ENCODE measurements around the gene TRIO.

TRIO gene

GRCh38 chr5:14264605-14265316, 121.6 kb downstream of the TRIO start:
- Mint-ChIP-seq H3K36me3 (no peaks in the 10 kb centered on the region), H3K27me3 (no peaks in the 10 kb centered on the region), H3K4me1 (peaks cover 39 to 71% of the 10 kb centered on the region in 2 donors), H3K27ac (peak overlapping the region; percentile 85), H3K9me3 (no peaks in the 10 kb centered on the region), H3K4me3 (peak overlapping the region; percentile 80 to 85)
- DNase-seq (peak; percentile 80), ATAC-seq (replicated peaks) (peak; percentile 99)

- no peaks in the 10 kb centered on the region for H3K36me3 Mint-ChIP-seq
- no peak overlapping the region for H3K4me3 Mint-ChIP-seq
Measured at GRCh38 chr5:14265570-14265969, 122.4 kb downstream of the TRIO start.

GRCh38 chr5:14266171-14266570, 123.0 kb downstream of the TRIO start:
- no peak for ATAC-seq (replicated peaks)
- DNase-seq = no peak
- H3K27me3 Mint-ChIP-seq = no peaks in the 10 kb centered on the region
- H3K27ac Mint-ChIP-seq = no peak overlapping the region
- H3K4me3 Mint-ChIP-seq = no peak overlapping the region
- H3K36me3 Mint-ChIP-seq = peaks cover 0 to 1% of the 10 kb centered on the region in 2 donors
- no peaks in the 10 kb centered on the region for H3K9me3 Mint-ChIP-seq
- peaks cover 42 to 72% of the 10 kb centered on the region in 2 donors for H3K4me1 Mint-ChIP-seq

More at GRCh38 chr5:14265570-14265969, 122.4 kb downstream of the TRIO start:
- no peak overlapping the region for H3K27ac Mint-ChIP-seq
- DNase-seq = no peak
- no peaks in the 10 kb centered on the region for H3K27me3 Mint-ChIP-seq
- no peak for ATAC-seq (replicated peaks)
- no peaks in the 10 kb centered on the region for H3K9me3 Mint-ChIP-seq
- peaks cover 43 to 78% of the 10 kb centered on the region in 2 donors for H3K4me1 Mint-ChIP-seq

- no peak overlapping the region for H3K27ac Mint-ChIP-seq
- DNase-seq (no peak), ATAC-seq (replicated peaks) (no peak)
- H3K9me3 Mint-ChIP-seq = no peaks in the 10 kb centered on the region
- peaks cover under 1 to 5% of the 10 kb centered on the region in 2 donors for H3K36me3 Mint-ChIP-seq
- H3K27me3 Mint-ChIP-seq = no peaks in the 10 kb centered on the region
- H3K4me1 Mint-ChIP-seq = peaks cover 39 to 70% of the 10 kb centered on the region in 2 donors
- no peak overlapping the region for H3K4me3 Mint-ChIP-seq
Measured at GRCh38 chr5:14266686-14267085, 123.5 kb downstream of the TRIO start.

- no peaks in the 10 kb centered on the region for H3K9me3 Mint-ChIP-seq
- H3K27me3 Mint-ChIP-seq = no peaks in the 10 kb centered on the region
- DNase-seq (no peak), ATAC-seq (replicated peaks) (no peak)
- H3K4me3 Mint-ChIP-seq = no peak overlapping the region
- H3K27ac Mint-ChIP-seq = peak overlapping the region; percentile 37
- peaks cover 2 to 8% of the 10 kb centered on the region in 2 donors for H3K36me3 Mint-ChIP-seq
- peaks cover 36 to 68% of the 10 kb centered on the region in 2 donors for H3K4me1 Mint-ChIP-seq
Measured at GRCh38 chr5:14267166-14267838, 124.2 kb downstream of the TRIO start.

- H3K4me3 Mint-ChIP-seq = no peak overlapping the region
- peaks cover 31 to 59% of the 10 kb centered on the region in 2 donors for H3K4me1 Mint-ChIP-seq
- DNase-seq (no peak), ATAC-seq (replicated peaks) (no peak)
- peak overlapping the region; percentile 53 for H3K27ac Mint-ChIP-seq
- H3K9me3 Mint-ChIP-seq = no peaks in the 10 kb centered on the region
- peaks cover 2 to 8% of the 10 kb centered on the region in 2 donors for H3K36me3 Mint-ChIP-seq
- no peaks in the 10 kb centered on the region for H3K27me3 Mint-ChIP-seq
Measured at GRCh38 chr5:14267991-14268708, 125.0 kb downstream of the TRIO start.

- H3K36me3 Mint-ChIP-seq = peaks cover 6 to 13% of the 10 kb centered on the region in 2 donors
- no peaks in the 10 kb centered on the region for H3K27me3 Mint-ChIP-seq
- no peak overlapping the region for H3K4me3 Mint-ChIP-seq
- no peaks in the 10 kb centered on the region for H3K9me3 Mint-ChIP-seq
- H3K27ac Mint-ChIP-seq = peak overlapping the region; percentile 53
- ATAC-seq (replicated peaks) = no peak
- peaks cover 27 to 53% of the 10 kb centered on the region in 2 donors for H3K4me1 Mint-ChIP-seq
- DNase-seq = no peak
Measured at GRCh38 chr5:14268738-14269137, 125.6 kb downstream of the TRIO start.

GRCh38 chr5:14269395-14269794, 126.3 kb downstream of the TRIO start:
- Mint-ChIP-seq H3K27ac (peak overlapping the region; percentile 53), H3K9me3 (no peaks in the 10 kb centered on the region), H3K4me3 (no peak overlapping the region), H3K4me1 (peaks cover 31 to 56% of the 10 kb centered on the region in 2 donors), H3K36me3 (peaks cover 6 to 17% of the 10 kb centered on the region in 2 donors), H3K27me3 (no peaks in the 10 kb centered on the region)
- DNase-seq (no peak), ATAC-seq (replicated peaks) (no peak)

GRCh38 chr5:14270209-14270702, 127.1 kb downstream of the TRIO start:
- Mint-ChIP-seq H3K27ac (no peak overlapping the region), H3K9me3 (no peaks in the 10 kb centered on the region), H3K4me1 (peaks cover 28 to 51% of the 10 kb centered on the region in 2 donors), H3K4me3 (no peak overlapping the region), H3K27me3 (no peaks in the 10 kb centered on the region), H3K36me3 (peaks cover 6 to 17% of the 10 kb centered on the region in 2 donors)
- peak; percentile 66 to 70 for ATAC-seq (replicated peaks)
- DNase-seq = no peak

GRCh38 chr5:14272548-14273205, 129.5 kb downstream of the TRIO start:
- Mint-ChIP-seq H3K4me1 (peaks cover 30 to 57% of the 10 kb centered on the region in 2 donors), H3K4me3 (no peak overlapping the region), H3K27me3 (no peaks in the 10 kb centered on the region), H3K27ac (no peak overlapping the region), H3K9me3 (no peaks in the 10 kb centered on the region), H3K36me3 (peaks cover 14 to 23% of the 10 kb centered on the region in 2 donors)
- ATAC-seq (replicated peaks) = no peak
- no peak for DNase-seq

- peaks cover 29 to 56% of the 10 kb centered on the region in 2 donors for H3K4me1 Mint-ChIP-seq
- ATAC-seq (replicated peaks) = no peak
Measured at GRCh38 chr5:14273207-14273767, 130.1 kb downstream of the TRIO start.

GRCh38 chr5:14276380-14276779, 133.2 kb downstream of the TRIO start:
- Mint-ChIP-seq H3K9me3 (no peaks in the 10 kb centered on the region), H3K36me3 (peaks cover 30 to 43% of the 10 kb centered on the region in 2 donors), H3K4me3 (no peak overlapping the region), H3K4me1 (peaks cover 19 to 39% of the 10 kb centered on the region in 2 donors), H3K27me3 (no peaks in the 10 kb centered on the region), H3K27ac (no peak overlapping the region)
- ATAC-seq (replicated peaks) (no peak), DNase-seq (no peak)

More at GRCh38 chr5:14273207-14273767, 130.1 kb downstream of the TRIO start:
- no peaks in the 10 kb centered on the region for H3K27me3 Mint-ChIP-seq
- peaks cover 17 to 26% of the 10 kb centered on the region in 2 donors for H3K36me3 Mint-ChIP-seq
- H3K27ac Mint-ChIP-seq = no peak overlapping the region
- no peak for DNase-seq
- H3K9me3 Mint-ChIP-seq = no peaks in the 10 kb centered on the region
- H3K4me3 Mint-ChIP-seq = no peak overlapping the region

- no peak overlapping the region for H3K27ac Mint-ChIP-seq
- H3K4me3 Mint-ChIP-seq = no peak overlapping the region
- ATAC-seq (replicated peaks) = no peak
- no peak for DNase-seq
- H3K36me3 Mint-ChIP-seq = peaks cover 32 to 45% of the 10 kb centered on the region in 2 donors
- H3K27me3 Mint-ChIP-seq = no peaks in the 10 kb centered on the region
- H3K4me1 Mint-ChIP-seq = peaks cover 20 to 38% of the 10 kb centered on the region in 2 donors
- no peaks in the 10 kb centered on the region for H3K9me3 Mint-ChIP-seq
Measured at GRCh38 chr5:14277385-14278320, 134.5 kb downstream of the TRIO start.

All from stimulated activated naive B cell treated with anti-CD40 and anti-IgM and Interleukin-4, amounts not matched to agents 10 μg/mL and 1 μg/mL and 100 μg/mL, for 72 hours (primary cell).